ENCODE results near the gene AP1B1.

- TF ChIP-seq FOXM1 (IDR thresholded peaks at IDR 0.05; ENCODE audit: borderline replicate concordance) (no peak), SUZ12 (IDR thresholded peaks at IDR 0.05) (no peak), FOXA1 (IDR thresholded peaks at IDR 0.05) (no peak)
Observed at GRCh38 chr22:29393019-29393608, 4.7 kb upstream of the AP1B1 start.

Data from HEK293T (cell line).